ENCODE results near the gene ATF2. TPM values are rescaled to one million over a fixed set of nuclear protein-coding genes. Genes with fewer than 3 reads are reported as not detected.

The ATF2 gene
- total and polyA plus RNA-seq, 2 donors from 2014 or later: 14.1 to 55.6 TPM

DNA sequence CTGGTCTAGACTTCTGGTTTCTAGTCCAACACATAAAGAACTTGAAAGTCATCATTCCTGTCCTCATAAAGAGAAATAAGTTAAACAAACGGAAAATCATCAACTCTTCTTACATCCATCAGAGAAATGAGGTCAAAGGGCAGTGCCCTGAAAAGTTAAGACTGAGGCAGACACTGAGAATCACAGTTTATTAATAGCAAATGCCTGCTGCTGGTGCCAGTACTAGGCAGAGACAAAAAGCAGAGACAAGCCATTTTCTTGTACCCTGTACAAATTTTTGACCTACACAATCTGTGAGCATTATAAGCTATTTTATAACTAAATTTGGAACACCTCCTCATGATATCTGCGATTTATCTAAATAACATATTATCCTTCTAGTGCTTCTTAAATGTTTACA is 36.8 kb downstream of the ATF2 start:
- Histone ChIP-seq H3K4me3 (ENCODE audit: low read length in 3 of 3) (no peak overlapping the region), H3K9ac (ENCODE audit: low read length in 3 of 3) (no peak overlapping the region), H3K4me1 (ENCODE audit: control insufficient read depth in 2 of 3, insufficient read depth in 2 of 3, low read depth in 1 of 3, low read length in 3 of 3) (no peaks in the 10 kb centered on the region), H3K9me3 (ENCODE audit: control insufficient read depth in 2 of 3, insufficient read depth in 1 of 3, low read length in 3 of 3) (no peaks in the 10 kb centered on the region), H3K27me3 (ENCODE audit: control insufficient read depth, insufficient read depth, low read length) (no peaks in the 10 kb centered on the region), H3K27ac (ENCODE audit: low read depth in 2 of 2, low read length in 2 of 2) (no peak overlapping the region), H3K36me3 (ENCODE audit: control insufficient read depth in 2 of 3, insufficient read depth in 3 of 3, low read length in 3 of 3) (peaks cover 0 to 5% (median 4%) of the 10 kb centered on the region in 3 donors)
- no peak for DNase-seq
- intact Hi-C loops (cut with DNase I): no loop called here
- FAIRE-seq: no peak
- TF ChIP-seq CTCF (IDR thresholded peaks at IDR 0.05; ENCODE audit: borderline replicate concordance, extremely low read depth, insufficient read depth): no peak

DNA sequence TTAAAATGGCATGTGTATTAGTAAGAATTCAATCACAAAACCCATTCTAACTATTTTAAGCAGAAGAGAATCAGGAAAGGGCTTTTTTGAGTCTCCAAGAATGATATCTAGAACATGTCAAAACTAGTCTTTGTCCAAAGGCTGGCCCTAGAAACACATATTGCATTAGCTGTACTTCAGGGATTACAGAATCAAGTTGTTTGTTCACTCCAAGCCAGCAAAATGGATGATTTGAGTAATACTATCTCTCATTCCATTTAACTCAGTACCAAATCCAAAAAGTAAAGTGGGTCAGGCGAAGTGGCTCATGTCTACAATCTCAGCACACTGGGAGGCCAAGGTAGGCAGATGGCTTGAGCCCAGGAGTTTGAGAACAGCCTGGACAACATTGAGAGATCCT is 41.3 kb downstream of the ATF2 start:
- Histone ChIP-seq H3K27ac (ENCODE audit: low read depth in 2 of 2, low read length in 2 of 2) (no peak overlapping the region), H3K27me3 (ENCODE audit: control insufficient read depth, insufficient read depth, low read length) (no peaks in the 10 kb centered on the region), H3K36me3 (ENCODE audit: control insufficient read depth in 2 of 3, insufficient read depth in 3 of 3, low read length in 3 of 3) (peaks cover 0 to 5% (median 4%) of the 10 kb centered on the region in 3 donors), H3K9me3 (ENCODE audit: control insufficient read depth in 2 of 3, insufficient read depth in 1 of 3, low read length in 3 of 3) (no peaks in the 10 kb centered on the region), H3K9ac (ENCODE audit: low read length in 3 of 3) (no peak overlapping the region), H3K4me1 (ENCODE audit: control insufficient read depth in 2 of 3, insufficient read depth in 2 of 3, low read depth in 1 of 3, low read length in 3 of 3) (no peaks in the 10 kb centered on the region), H3K4me3 (ENCODE audit: low read length in 3 of 3) (no peak overlapping the region)
- DNase-seq: no peak
- intact Hi-C loops (cut with DNase I): no loop called here
- TF ChIP-seq CTCF (IDR thresholded peaks at IDR 0.05; ENCODE audit: borderline replicate concordance, extremely low read depth, insufficient read depth): no peak
- FAIRE-seq: no peak

DNA sequence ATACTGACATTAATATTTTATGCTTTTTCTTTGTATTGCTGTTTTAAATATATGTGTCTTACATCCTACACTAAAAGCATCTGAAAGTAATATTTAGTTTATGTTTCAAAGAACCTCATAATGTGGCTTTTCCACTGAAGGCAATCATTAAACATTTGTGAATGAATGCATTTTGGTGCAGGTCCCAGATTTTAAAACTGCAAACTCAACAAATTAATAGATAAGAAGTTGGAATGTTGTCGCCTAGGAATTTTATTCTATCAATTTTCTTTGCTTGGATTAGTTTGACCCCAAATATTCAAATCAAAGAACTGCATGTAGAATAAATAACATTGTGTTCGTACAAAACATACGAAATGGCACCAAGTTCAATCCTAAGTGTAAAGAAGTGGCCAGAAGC is 44.7 kb downstream of the ATF2 start:
- H3K9ac ChIP-seq (ENCODE audit: low read length in 3 of 3): no peak overlapping the region
- FAIRE-seq: no peak
- H3K27me3 ChIP-seq (ENCODE audit: control insufficient read depth, insufficient read depth, low read length): no peaks in the 10 kb centered on the region

More for the DNA sequence above, 44.7 kb downstream of the ATF2 start:
- no peak overlapping the region for H3K27ac ChIP-seq (ENCODE audit: low read depth in 2 of 2, low read length in 2 of 2)
- H3K9me3 ChIP-seq (ENCODE audit: control insufficient read depth in 2 of 3, insufficient read depth in 1 of 3, low read length in 3 of 3): no peaks in the 10 kb centered on the region
- intact Hi-C loops (cut with DNase I): no loop called here
- no peak for DNase-seq
- H3K36me3 ChIP-seq (ENCODE audit: control insufficient read depth in 2 of 3, insufficient read depth in 3 of 3, low read length in 3 of 3): peaks cover 0 to 4% (median 0%) of the 10 kb centered on the region in 3 donors
- no peak overlapping the region for H3K4me3 ChIP-seq (ENCODE audit: low read length in 3 of 3)
- no peak for TF ChIP-seq CTCF (IDR thresholded peaks at IDR 0.05; ENCODE audit: borderline replicate concordance, extremely low read depth, insufficient read depth)
- no peaks in the 10 kb centered on the region for H3K4me1 ChIP-seq (ENCODE audit: control insufficient read depth in 2 of 3, insufficient read depth in 2 of 3, low read depth in 1 of 3, low read length in 3 of 3)

Measured in kidney (tissue), 14 donors.